ENCODE results near the gene HERC2. TPM values are rescaled to one million over a fixed set of nuclear protein-coding genes. Genes with fewer than 3 reads are reported as not detected.
"Not testable (repeated sequence)": the region's sequence is repeated elsewhere in the genome, so short reads cannot be mapped to it uniquely, and the experiment has no call there.

Gene HERC2
- total RNA-seq, 1 donor from 2014 or later, result 62.2 TPM

DNA sequence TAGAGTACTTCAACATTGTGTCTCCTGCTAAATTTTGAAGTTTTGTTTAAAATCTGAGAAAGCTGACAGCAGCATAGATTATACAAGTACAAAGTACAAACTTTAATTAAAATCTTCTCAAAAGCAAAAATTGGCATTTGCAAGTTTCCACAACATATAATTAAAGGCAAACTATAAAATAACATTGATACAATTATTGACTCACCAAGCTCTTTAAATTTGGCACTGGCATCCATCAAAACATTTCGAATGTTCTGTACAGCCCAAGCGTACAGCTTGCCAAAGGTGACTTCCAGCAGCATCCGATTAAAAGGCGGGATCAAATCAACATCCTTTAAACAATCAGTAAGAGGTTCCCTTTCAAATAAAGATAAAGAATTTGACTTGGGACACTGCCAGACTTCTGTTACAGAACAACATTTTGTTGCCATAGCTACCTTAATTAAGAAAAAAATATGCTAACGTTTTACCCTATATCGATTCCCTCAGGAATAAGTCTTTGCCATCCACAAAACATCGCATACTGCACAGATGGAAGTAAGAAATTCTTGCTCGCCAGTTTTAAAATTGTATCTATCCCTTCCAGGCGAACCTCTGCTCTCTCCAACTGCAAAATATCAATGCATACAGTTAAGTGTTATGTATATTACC, 92.9 kb downstream of the HERC2 start:
- not testable (repeated sequence) for DNase-seq (ENCODE audit: low spot score)

DNA sequence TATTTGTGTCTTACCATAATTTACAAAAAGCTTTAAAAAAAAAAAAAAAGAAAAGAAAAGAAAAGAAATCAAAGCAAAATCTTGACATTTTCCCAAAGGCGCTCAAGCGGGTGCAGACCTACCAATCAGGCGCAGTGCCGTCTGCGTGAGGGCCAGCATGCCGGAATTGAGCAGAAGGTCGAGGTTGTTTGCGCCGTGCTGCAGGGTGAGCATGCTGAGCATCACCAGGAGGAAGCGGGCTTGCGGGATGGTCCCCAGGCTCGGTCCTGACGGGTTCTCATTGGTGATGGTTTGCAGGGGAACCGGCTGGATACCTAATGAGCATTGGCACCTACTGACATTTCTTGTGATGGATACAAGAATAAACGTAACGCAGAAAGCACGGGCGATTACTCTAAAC, 93.9 kb downstream of the HERC2 start:
- no peak for DNase-seq (ENCODE audit: low spot score)

DNA sequence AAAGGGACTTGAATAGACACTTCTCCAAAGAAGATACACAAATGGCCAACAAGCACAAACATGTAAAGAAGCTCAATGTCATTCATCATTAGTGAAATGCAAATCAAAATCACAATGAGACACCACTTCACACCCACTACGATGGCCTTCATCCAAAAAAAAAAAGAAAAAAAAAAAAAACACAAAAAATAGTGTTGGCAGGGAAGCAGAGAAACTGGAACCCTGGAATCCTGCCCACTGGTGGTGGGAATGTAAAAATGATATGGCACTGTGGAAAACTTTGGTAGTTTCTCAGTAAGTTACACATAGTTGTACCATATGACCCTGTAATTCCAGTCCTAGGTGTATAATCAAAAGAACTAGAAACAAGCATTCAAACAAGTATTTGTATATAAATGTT, 94.7 kb downstream of the HERC2 start:
- not testable (repeated sequence) for DNase-seq (ENCODE audit: low spot score)

- not testable (repeated sequence) for DNase-seq (ENCODE audit: low spot score)
Measured at GRCh38 chr15:28222612-28223011, 99.4 kb downstream of the HERC2 start.

GRCh38 chr15:28221696-28222095, 100.3 kb downstream of the HERC2 start:
- DNase-seq (ENCODE audit: low spot score), result not testable (repeated sequence)

GRCh38 chr15:28219116-28219515, 102.9 kb downstream of the HERC2 start:
- DNase-seq (ENCODE audit: low spot score), result no peak

GRCh38 chr15:28216946-28217546, 104.9 kb downstream of the HERC2 start:
- DNase-seq (ENCODE audit: low spot score), result not testable (repeated sequence)

GRCh38 chr15:28215521-28215920, 106.5 kb downstream of the HERC2 start:
- DNase-seq (ENCODE audit: low spot score), result not testable (repeated sequence)

DNA sequence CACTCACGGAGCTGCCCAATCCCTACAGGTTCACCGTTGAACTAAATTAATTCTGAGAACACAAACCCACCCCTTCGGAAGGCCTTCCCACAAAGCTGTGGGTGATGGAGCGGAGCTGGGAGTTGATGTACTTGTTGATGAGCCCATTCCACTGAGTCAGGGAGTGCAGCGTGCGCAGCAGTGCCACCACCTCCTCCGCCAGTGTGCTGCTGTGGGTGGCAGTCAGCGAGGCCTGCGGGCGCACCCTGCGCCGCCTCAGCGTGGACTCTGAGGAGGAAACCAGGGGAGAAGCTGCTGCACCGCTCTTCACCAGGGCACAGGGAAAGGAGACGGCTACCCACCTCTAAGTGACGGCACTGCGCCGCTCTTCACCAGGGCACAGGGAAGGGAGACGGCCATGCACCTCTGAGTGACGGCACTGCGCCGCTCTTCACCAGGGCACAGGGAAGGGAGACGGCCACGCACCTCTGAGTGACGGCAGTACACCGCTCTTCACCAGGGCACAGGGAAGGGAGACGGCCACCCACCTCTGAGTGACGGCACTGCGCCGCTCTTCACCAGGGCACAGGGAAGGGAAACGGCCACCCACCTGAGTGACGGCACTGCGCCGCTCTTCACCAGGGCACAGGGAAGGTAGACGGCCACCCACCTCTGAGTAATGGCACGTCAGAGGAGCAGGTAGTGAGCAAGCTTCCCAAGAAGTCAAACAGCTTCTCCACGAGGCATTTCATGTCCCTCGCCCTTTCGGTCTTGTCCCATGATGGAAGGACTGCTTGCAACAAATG, 107.8 kb downstream of the HERC2 start:
- DNase-seq (ENCODE audit: low spot score), result not testable (repeated sequence)

GRCh38 chr15:28213393-28213792, 108.6 kb downstream of the HERC2 start:
- DNase-seq (ENCODE audit: low spot score), result not testable (repeated sequence)

DNA sequence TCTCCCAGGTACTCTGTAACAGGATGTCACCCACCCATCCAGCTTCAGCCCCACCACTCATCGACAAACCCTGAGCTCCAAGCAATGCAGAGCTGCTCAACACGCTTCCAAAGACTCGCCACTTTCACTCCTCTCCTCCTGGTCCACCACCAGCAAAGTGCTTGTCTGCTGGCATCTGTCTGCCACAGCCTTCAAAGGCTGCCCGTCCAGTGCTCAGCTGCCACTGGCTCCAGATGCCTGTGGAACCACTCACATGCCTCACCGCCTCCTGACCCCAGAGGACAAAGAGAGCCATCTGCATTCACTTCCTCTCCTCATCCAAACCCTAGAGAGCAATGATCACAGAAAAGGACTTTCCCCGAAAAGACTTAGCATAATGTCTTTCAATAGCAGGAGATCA, 113.4 kb downstream of the HERC2 start:
- no peak for DNase-seq (ENCODE audit: low spot score)

DNA sequence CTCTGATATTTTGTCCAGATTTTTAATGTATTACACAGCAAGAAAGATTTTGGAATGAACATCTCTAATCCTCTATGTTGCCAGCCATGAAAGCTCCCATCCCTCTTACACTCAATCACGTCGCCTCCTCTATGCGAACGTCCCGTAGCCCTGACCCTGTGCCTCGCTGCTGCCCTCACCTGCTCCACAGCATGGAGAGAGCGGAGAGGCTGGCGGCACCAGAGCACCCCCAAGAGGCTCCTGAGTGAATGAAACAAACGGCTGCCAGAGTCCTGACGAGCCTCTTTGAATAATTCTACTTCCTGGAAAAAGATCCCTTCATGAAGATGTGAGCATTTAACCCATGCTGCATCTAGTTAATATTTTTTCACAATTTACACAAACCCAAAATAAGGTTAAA, 116.3 kb downstream of the HERC2 start:
- DNase-seq (ENCODE audit: low spot score), result not testable (repeated sequence)

GRCh38 chr15:28203055-28203828, 118.7 kb downstream of the HERC2 start:
- not testable (repeated sequence) for DNase-seq (ENCODE audit: low spot score)

GRCh38 chr15:28202124-28202523, 119.9 kb downstream of the HERC2 start:
- not testable (repeated sequence) for DNase-seq (ENCODE audit: low spot score)

DNA sequence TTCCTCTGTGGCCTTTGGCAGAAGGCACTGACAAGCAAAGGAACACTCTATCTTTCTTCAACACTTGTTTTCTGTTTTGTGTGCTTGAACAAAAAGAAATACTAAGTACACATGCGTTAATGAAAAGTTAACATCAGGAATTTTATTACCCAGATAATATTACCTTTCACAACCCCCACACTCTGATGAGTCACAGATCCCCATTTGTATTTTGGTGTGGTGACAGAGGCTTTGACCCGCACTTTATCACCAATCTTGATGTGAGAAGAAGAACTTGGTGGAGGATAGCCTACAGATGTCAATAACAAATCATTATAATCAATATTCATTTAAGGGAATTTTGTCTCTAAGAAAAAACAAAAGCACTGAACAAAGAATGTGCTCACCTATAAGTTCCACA, 123.8 kb downstream of the HERC2 start:
- not testable (repeated sequence) for DNase-seq (ENCODE audit: low spot score)

DNA sequence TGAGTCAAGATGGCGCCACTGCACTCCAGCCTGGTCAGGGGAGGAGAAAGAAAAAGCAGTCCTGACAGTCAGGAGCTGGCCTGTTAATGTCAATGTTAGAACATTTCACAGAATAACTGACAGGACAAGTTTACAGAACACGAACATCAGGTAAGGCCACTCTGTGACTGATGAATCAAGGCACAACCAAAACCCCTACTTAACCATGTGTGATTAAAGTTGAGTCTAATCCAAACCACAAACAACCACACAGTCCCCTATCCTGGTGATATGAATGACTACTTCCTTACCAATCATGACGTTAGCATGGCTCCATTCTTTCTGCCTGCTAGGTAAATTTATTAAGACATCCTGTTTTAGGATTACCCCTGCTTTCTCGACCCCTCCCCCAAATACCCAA, 124.3 kb downstream of the HERC2 start:
- DNase-seq (ENCODE audit: low spot score), result not testable (repeated sequence)

DNA sequence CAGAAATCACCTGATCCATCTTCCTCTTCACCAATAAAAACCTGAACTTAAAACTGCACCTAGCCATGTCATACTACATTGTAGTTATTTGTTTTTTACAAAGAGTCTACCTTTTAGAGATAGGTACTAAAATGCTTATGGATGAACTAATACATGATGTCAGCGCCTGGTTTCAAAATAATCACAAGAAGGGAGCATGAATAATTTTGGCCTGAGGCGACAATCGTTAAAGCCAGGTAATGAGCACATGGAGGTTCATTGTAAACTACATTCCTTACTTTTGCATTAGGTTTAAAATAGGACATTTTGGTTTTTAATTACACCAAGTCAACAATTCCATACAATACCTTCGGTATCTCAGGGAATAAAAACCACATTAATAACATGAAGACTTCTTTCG, 125.4 kb downstream of the HERC2 start:
- not testable (repeated sequence) for DNase-seq (ENCODE audit: low spot score)

- DNase-seq (ENCODE audit: low spot score), result no peak
Measured at GRCh38 chr15:28192772-28193171, 129.2 kb downstream of the HERC2 start.

GRCh38 chr15:28191832-28192231, 130.1 kb downstream of the HERC2 start:
- DNase-seq (ENCODE audit: low spot score), result no peak

- no peak for DNase-seq (ENCODE audit: low spot score)
Measured at GRCh38 chr15:28190391-28191174, 131.4 kb downstream of the HERC2 start.
